GM12872 (cell line): ENCODE results near the gene GNMT.

Experiments used
- TF ChIP-seq, protein P1 (sequence below): IDR thresholded peaks from 3 replicates; pipeline ENCODE4 v1.5.1; 2011; ENCODE audit warnings: low read depth, mild to moderate bottlenecking, low read length, moderate library complexity; ENCODE audit not compliant: insufficient read depth

GNMT gene

DNA sequence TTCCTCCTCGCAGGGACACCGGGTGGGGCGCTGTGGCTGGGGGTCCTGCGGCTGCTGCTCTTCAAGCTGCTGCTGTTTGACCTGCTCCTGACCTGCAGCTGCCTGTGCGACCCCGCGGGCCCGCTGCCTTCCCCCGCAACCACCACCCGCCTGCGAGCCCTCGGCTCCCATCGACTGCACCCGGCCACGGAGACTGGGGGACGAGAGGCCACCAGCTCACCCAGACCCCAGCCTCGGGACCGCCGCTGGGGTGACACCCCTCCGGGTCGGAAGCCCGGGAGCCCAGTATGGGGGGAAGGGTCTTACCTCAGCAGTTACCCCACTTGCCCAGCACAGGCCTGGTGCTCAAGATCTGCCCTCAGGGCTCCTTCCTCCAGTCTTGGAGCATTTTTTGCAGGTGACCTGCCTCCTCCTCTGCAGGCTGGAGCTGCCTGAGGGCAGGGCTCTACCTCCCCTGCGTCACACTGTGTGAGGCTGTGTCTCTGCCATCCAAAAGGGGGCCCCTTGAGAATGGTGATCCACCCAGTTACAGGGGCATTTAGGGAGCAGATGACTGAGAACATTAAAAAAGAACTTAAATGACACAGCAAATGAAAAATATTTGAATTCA, 35.2 kb upstream of the GNMT start:
- TF ChIP-seq, protein P1, sequence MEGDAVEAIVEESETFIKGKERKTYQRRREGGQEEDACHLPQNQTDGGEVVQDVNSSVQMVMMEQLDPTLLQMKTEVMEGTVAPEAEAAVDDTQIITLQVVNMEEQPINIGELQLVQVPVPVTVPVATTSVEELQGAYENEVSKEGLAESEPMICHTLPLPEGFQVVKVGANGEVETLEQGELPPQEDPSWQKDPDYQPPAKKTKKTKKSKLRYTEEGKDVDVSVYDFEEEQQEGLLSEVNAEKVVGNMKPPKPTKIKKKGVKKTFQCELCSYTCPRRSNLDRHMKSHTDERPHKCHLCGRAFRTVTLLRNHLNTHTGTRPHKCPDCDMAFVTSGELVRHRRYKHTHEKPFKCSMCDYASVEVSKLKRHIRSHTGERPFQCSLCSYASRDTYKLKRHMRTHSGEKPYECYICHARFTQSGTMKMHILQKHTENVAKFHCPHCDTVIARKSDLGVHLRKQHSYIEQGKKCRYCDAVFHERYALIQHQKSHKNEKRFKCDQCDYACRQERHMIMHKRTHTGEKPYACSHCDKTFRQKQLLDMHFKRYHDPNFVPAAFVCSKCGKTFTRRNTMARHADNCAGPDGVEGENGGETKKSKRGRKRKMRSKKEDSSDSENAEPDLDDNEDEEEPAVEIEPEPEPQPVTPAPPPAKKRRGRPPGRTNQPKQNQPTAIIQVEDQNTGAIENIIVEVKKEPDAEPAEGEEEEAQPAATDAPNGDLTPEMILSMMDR, result no peak

DNA sequence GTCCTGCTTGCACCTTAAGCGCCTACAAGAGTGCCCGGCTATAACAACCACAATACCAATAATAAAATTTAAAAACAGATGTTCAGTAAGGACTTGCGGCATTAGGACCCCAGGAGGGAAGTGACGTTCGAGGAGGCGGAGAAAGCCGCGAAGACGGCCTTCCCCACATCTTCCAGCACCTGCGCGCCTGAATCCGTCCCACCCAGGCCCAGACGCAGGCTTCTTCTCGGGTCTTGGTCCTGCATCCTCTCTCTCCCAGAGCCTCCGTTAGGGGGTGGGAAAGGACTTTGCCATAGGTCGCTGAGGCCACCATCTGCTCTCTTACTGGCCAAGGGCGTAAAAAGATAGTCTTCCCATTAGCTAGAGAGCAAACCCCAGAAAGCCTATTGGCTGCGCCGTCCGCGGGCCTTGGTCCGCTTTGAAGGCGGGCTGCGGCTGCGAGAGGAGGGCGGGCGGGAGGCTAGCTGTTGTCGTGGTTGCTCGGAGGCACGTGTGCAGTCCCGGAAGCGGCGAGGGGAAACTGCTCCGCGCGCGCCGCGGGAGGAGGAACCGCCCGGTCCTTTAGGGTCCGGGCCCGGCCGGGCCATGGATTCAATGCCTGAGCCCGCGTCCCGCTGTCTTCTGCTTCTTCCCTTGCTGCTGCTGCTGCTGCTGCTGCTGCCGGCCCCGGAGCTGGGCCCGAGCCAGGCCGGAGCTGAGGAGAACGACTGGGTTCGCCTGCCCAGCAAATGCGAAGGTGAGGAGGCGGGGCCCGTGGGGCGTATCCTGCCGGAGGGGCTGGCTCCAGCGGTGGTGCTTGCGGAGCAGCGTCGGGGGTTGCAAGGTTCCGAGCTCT, 31.4 kb upstream of the GNMT start, which contains the start of gene CNPY3:
TSS of gene CNPY3 (plus strand) at position 495 of the 835 bp plus-strand sequence. CDS start at position 586, 91 bp downstream.
- TF ChIP-seq, protein P1, result no peak

DNA sequence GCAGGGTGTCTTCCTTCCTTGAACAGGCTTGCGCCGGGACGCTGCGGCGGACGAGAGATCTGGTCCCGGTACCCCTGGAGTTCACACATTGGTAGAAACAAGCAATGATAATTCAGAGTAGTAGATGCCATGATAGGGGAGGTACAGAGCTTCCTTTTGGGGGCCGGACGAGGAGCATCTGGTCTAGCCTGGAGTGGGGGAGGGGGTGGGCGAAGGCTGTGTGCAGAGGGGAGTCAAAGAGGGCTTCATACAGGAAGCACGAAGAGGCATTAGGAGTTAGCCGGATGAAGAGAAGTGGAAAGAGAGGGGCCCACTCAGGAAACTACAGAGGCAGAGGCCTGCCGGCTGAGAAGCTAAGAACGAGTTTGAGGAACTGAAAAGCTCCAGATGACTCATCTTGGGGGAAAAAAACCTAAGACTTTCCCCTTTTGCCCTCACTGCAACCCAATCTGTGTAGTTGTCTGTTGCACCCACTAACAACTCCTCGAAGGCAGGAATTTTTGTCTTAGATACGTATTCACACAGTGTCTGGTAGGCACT, 30.7 kb upstream of the GNMT start:
- TF ChIP-seq, protein P1, result no peak

DNA sequence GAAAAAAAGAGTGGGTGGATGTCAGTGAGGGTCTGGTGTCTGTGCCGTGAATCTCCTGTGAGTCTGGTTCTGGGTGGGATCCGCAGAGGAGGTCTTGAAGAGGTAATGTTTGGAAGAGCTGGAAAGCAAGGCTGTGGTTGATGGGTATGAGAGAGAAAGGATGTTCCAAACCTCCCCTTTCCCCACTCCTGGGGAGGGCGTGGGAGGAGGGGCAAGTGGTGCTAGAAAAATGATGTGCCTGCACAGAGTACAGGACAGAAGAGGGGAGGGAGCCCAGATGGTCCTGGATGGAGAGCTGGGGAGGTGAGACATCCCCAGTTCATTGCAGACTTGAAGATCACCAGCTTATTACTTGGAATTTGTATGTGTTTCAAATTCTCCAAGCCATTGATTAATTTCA, 28.1 kb upstream of the GNMT start:
- TF ChIP-seq, protein P1, result no peak

DNA sequence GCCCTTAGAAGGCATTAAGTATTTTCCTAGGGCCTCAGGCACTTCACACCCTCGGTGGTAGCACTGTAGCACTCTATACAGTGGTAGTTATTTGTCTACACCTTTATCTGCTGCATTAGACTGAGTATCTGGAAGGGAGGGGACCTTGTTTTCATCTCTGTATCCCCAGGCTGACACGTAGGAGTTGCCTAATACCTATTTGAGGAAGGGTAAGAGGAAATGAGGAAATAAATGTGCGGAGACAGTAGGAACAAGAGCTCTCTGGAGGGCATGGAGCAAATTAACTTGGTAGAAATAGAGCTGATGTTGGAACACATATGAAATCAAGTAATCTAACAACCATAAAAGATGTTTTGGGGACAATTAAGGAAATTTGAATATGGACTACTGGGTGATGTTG, 27.3 kb upstream of the GNMT start:
- TF ChIP-seq, protein P1, result no peak

DNA sequence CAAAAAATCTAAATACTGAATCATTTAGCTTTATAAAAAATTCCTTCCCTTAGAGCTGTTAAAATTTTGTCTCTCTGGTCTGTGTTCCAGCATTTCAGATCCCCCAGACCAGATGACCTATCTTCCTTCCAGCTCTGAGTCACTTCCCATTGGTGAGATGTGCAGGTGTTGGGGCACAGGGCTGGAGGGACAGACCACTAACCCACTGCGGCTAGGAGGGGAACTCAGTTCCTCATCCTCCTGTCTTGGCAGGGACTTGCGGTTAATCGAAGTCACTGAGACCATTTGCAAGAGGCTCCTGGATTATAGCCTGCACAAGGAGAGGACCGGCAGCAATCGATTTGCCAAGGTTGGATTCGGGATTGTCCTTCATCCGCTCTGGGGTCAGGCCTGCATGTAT, 25.2 kb upstream of the GNMT start:
- TF ChIP-seq, protein P1, result no peak

DNA sequence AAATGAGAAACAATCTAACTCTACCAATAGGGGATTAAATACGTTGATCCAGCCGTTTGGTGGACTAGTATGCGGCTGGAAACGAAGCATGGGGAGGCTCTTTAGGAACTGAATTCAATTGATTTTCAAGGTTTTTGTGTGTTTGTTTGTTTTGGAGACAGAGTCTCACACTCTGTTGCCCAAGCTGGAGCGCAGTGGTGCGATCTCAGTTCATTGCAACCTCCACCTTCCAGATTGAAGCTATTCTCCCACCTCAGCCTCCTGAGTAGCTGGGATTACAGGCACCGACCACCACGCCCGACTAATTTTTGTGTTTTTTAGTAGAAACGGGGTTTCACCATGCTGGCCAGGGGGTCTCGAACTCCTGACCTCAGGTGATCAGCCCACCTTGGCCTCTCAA, 24.2 kb upstream of the GNMT start:
- TF ChIP-seq, protein P1, result no peak
